Hematopoietic multipotent progenitor cell treated with erythropoietin and hydrocortisone succinate and interleukin-3 and kit ligand, for 4 days (in vitro differentiated cells): ENCODE measurements around the gene CTNNA1.
A peak's percentile ranks its signal among the peaks of the same experiment; 100 is the strongest.
"Not testable (repeated sequence)": the region's sequence is repeated elsewhere in the genome, so short reads cannot be mapped to it uniquely, and the experiment has no call there.

Source experiments
- DNase-seq: peaks from one replicate; pipeline ENCODE4 v3.0.0-alpha.2; 2015

The CTNNA1 gene

GRCh38 chr5:138752951-138753793 lies at the start of gene CTNNA1:
Gene CTNNA1 (plus strand): TSS chr5:138753425. CDS start chr5:138781925, 28,500 bp downstream.
- peak; percentile 83 for DNase-seq

GRCh38 chr5:138703777-138704176 lies 49.4 kb upstream of the CTNNA1 start:
- DNase-seq, result not testable (repeated sequence)

GRCh38 chr5:138705007-138705406 lies 48.2 kb upstream of the CTNNA1 start:
- no peak for DNase-seq

- DNase-seq, result no peak
Observed at GRCh38 chr5:138705567-138705966, 47.7 kb upstream of the CTNNA1 start.

GRCh38 chr5:138706655-138707480 lies 46.4 kb upstream of the CTNNA1 start:
- DNase-seq, result no peak

- DNase-seq, result no peak
Observed at GRCh38 chr5:138708791-138709190, 44.4 kb upstream of the CTNNA1 start.

- no peak for DNase-seq
Observed at GRCh38 chr5:138709202-138709601, 44.0 kb upstream of the CTNNA1 start.

- DNase-seq, result peak; percentile 46
Observed at GRCh38 chr5:138711087-138711486, 42.1 kb upstream of the CTNNA1 start.

GRCh38 chr5:138711811-138712210 lies 41.4 kb upstream of the CTNNA1 start:
- DNase-seq, result peak; percentile 78

- DNase-seq, result no peak
Observed at GRCh38 chr5:138712324-138712723, 40.9 kb upstream of the CTNNA1 start.

GRCh38 chr5:138712791-138713190 lies 40.4 kb upstream of the CTNNA1 start:
- DNase-seq, result no peak

- DNase-seq, result no peak
Observed at GRCh38 chr5:138713247-138713646, 40.0 kb upstream of the CTNNA1 start.

- no peak for DNase-seq
Observed at GRCh38 chr5:138714694-138715093, 38.5 kb upstream of the CTNNA1 start.

- not testable (repeated sequence) for DNase-seq
Observed at GRCh38 chr5:138715931-138716432, 37.2 kb upstream of the CTNNA1 start.

GRCh38 chr5:138716456-138716924 lies 36.7 kb upstream of the CTNNA1 start:
- no peak for DNase-seq

- no peak for DNase-seq
Observed at GRCh38 chr5:138717399-138717798, 35.8 kb upstream of the CTNNA1 start.

- DNase-seq, result no peak
Observed at GRCh38 chr5:138719811-138720210, 33.4 kb upstream of the CTNNA1 start.

GRCh38 chr5:138720840-138721239 lies 32.4 kb upstream of the CTNNA1 start:
- no peak for DNase-seq

GRCh38 chr5:138721979-138722378 lies 31.2 kb upstream of the CTNNA1 start:
- DNase-seq, result no peak

- no peak for DNase-seq
Observed at GRCh38 chr5:138722544-138723177, 30.6 kb upstream of the CTNNA1 start.

- DNase-seq, result peak; percentile 70
Observed at GRCh38 chr5:138724470-138725146, 28.6 kb upstream of the CTNNA1 start.

- DNase-seq, result peak; percentile 73
Observed at GRCh38 chr5:138725153-138725817, 27.9 kb upstream of the CTNNA1 start.
